Loucy (cell line): ENCODE data around the gene PA2G4.

Source experiments
- H2AFZ ChIP-seq: fragments of 200-600 bp; sonication (generic); 2 replicates; pipeline ENCODE4 v1.6.0; 2016; ENCODE audit warnings: antibody characterized with exemption, mild to moderate bottlenecking, low read length, moderate library complexity
- H3F3A ChIP-seq: fragments of 200-600 bp; 2 replicates; pipeline ENCODE4 v1.6.0; 2016; ENCODE audit warnings: antibody characterized with exemption, low read depth, mild to moderate bottlenecking
- H3K27me3 ChIP-seq: fragments of 200-600 bp; sonication (generic); 2 replicates; pipeline ENCODE4 v1.6.1; 2014; ENCODE audit warnings: low read length, mild to moderate bottlenecking; ENCODE audit not compliant: insufficient read depth, poor library complexity, severe bottlenecking
- H3K36me3 ChIP-seq: fragments of 200-600 bp; sonication (generic); 2 replicates; pipeline ENCODE4 v1.6.1; 2016; ENCODE audit warnings: low read length; ENCODE audit not compliant: insufficient read depth
- H3K4me1 ChIP-seq: fragments of 200-600 bp; sonication (generic); 2 replicates; pipeline ENCODE4 v1.5.1; 2014; ENCODE audit warnings: low read length, mild to moderate bottlenecking; ENCODE audit not compliant: insufficient read depth, poor library complexity, severe bottlenecking
- H3K4me2 ChIP-seq: fragments of 200-600 bp; sonication (generic); 2 replicates; pipeline ENCODE4 v1.6.0; 2014; ENCODE audit warnings: antibody characterized with exemption, low read length, low read depth, mild to moderate bottlenecking; ENCODE audit not compliant: poor library complexity, severe bottlenecking
- H3K4me3 ChIP-seq: fragments of 200-600 bp; sonication (generic); 2 replicates; pipeline ENCODE4 v1.5.1; 2014; ENCODE audit warnings: low read length, mild to moderate bottlenecking, mixed read lengths; ENCODE audit not compliant: poor library complexity, severe bottlenecking
- H3K79me2 ChIP-seq: fragments of 200-600 bp; sonication (generic); 2 replicates; pipeline ENCODE4 v1.6.1; 2014; ENCODE audit warnings: low read length; ENCODE audit not compliant: insufficient read depth
- H3K9ac ChIP-seq: fragments of 200-600 bp; sonication (generic); 2 replicates; pipeline ENCODE4 v1.6.0; 2014; ENCODE audit warnings: mild to moderate bottlenecking, low read depth, low read length, moderate library complexity; ENCODE audit not compliant: poor library complexity, severe bottlenecking
- H3K9me2 ChIP-seq: fragments of 200-600 bp; sonication (generic); replicated peaks from 2 replicates; pipeline ENCODE4 v1.6.1; 2016; ENCODE audit warnings: low read depth, low read length, mixed read lengths
- H3K9me3 ChIP-seq: fragments of 200-600 bp; sonication (generic); 2 replicates; pipeline ENCODE4 v1.6.1; 2014; ENCODE audit warnings: mild to moderate bottlenecking, antibody characterized with exemption, low read length, low read depth; ENCODE audit not compliant: insufficient read depth
- H4K20me1 ChIP-seq: fragments of 200-600 bp; sonication (generic); 2 replicates; pipeline ENCODE4 v1.6.0; 2014; ENCODE audit warnings: antibody characterized with exemption, low read length, mild to moderate bottlenecking; ENCODE audit not compliant: insufficient read depth, poor library complexity, severe bottlenecking
- EZH2phosphoT487 ChIP-seq: fragments of 200-600 bp; IDR thresholded peaks from 2 replicates; pipeline ENCODE4 v1.6.1; 2018; ENCODE audit warnings: antibody characterized with exemption, mild to moderate bottlenecking, moderate library complexity, borderline replicate concordance
- TF ChIP-seq, protein P1 (sequence below): fragments of 200-600 bp; sonication (generic); conservative IDR thresholded peaks from 2 replicates; pipeline ENCODE4 v1.5.1; 2014; ENCODE audit warnings: mild to moderate bottlenecking, antibody characterized with exemption, low read length

Gene PA2G4

DNA sequence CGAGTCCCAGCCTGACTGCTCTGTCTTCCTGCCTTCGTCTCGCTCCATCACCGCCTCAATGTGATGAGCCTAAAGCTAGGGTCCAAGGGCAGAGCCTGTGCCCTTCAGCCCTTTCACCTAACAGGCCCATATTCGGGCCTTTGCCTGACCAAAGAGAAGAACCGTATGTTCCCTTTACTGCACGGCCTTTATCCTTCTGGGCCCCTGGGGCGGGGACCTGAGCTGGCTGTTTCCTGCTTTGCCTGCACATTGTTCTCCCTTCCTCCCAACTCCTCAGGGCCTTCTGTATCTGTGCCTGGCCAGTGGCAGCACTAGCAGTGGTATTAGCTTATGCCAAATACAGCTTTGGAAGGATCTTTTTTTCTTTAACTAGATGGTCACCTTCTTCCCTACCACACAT lies 39.5 kb downstream of the PA2G4 start:
- no peaks in the 10 kb centered on the region for H3K4me1 ChIP-seq
- no peaks in the 10 kb centered on the region for H3K9me2 ChIP-seq
- H3K4me2 ChIP-seq: no peak overlapping the region
- H3K9me3 ChIP-seq: no peaks in the 10 kb centered on the region
- H3F3A ChIP-seq: peaks cover under 1% of the 10 kb centered on the region; the same call in 1 of the 2 replicates
- TF ChIP-seq, protein P1, sequence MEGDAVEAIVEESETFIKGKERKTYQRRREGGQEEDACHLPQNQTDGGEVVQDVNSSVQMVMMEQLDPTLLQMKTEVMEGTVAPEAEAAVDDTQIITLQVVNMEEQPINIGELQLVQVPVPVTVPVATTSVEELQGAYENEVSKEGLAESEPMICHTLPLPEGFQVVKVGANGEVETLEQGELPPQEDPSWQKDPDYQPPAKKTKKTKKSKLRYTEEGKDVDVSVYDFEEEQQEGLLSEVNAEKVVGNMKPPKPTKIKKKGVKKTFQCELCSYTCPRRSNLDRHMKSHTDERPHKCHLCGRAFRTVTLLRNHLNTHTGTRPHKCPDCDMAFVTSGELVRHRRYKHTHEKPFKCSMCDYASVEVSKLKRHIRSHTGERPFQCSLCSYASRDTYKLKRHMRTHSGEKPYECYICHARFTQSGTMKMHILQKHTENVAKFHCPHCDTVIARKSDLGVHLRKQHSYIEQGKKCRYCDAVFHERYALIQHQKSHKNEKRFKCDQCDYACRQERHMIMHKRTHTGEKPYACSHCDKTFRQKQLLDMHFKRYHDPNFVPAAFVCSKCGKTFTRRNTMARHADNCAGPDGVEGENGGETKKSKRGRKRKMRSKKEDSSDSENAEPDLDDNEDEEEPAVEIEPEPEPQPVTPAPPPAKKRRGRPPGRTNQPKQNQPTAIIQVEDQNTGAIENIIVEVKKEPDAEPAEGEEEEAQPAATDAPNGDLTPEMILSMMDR: no peak
- no peak for TF ChIP-seq EZH2phosphoT487
- H3K27me3 ChIP-seq: no peaks in the 10 kb centered on the region
- no peaks in the 10 kb centered on the region for H4K20me1 ChIP-seq
- H3K36me3 ChIP-seq: peaks cover 50% of the 10 kb centered on the region; the same call in 1 of the 2 replicates
- no peaks in the 10 kb centered on the region for H3K79me2 ChIP-seq
- H3K4me3 ChIP-seq: no peak overlapping the region
- H2AFZ ChIP-seq: no peak overlapping the region
- no peak overlapping the region for H3K9ac ChIP-seq

DNA sequence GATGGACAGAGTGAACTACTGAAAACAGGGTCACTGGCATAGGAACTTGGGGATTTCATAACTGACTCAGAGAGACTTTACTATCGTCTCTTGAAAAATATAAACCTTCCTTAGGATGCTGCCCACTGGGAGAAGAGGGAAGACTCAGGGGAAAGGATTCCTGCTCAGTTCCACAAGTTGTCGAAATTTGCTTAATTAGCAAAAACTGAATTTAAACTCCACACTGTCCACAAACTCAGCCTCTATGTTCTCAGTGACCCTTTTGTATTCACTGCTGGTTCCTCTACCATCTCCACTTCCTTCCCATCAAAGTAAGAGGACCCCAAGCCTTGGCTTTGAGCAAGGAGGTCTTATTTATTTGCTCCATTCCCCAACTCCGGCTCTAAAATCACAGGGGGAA lies 40.9 kb downstream of the PA2G4 start:
- no peaks in the 10 kb centered on the region for H3K4me1 ChIP-seq
- H3K9me2 ChIP-seq: no peaks in the 10 kb centered on the region
- no peaks in the 10 kb centered on the region for H3K27me3 ChIP-seq
- H3K4me2 ChIP-seq: no peak overlapping the region
- H3K36me3 ChIP-seq: peaks cover 38% of the 10 kb centered on the region; the same call in 1 of the 2 replicates
- no peak overlapping the region for H3K9ac ChIP-seq
- no peak overlapping the region for H2AFZ ChIP-seq
- H3F3A ChIP-seq: no peaks in the 10 kb centered on the region
- TF ChIP-seq, protein P1: no peak
- TF ChIP-seq EZH2phosphoT487: no peak
- no peaks in the 10 kb centered on the region for H3K79me2 ChIP-seq
- H4K20me1 ChIP-seq: no peaks in the 10 kb centered on the region
- H3K4me3 ChIP-seq: no peak overlapping the region
- H3K9me3 ChIP-seq: no peaks in the 10 kb centered on the region

DNA sequence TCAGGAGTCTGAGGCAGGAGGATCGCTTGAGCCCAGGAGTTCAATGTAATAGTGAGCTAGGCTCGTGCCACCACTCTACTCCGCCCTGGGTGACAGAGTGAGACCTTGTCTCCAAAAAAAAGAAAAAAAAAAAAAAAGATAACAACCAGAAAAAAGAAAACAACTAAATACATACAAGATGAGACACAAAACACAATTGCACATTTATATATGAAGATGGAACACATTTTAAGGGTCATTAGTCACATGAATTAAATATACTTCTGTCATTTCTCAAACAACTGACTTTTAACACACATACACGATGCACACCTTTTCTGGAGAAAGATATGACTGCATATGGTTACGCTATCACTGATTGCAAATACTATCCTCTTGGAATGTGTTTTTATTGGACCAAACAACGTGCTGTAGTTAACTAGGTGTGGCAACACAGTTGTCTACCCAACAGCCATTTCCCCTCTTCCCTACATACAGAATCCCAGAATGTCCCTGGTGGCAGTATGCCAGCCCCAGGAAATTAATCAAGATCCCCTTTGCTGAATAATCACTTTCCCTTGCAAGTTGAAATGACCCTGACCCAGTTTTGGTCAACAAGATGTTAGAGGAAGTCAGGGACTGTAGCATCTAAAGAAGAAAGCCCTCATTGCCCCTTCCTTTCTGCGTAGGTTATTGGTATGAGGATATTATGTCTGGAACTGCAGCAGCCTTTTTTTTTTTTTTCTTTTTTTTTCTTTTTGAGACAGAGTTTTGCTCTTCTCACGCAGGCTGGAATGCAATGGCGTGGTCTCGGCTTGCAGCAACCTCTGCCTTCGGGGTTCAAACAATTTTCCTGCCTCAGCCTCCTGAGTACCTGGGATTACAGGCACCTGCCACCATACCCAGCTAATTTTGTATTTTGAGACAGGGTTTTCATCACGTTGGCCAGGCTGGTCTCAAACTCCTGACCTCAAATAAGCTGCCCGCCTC lies 42.4 kb downstream of the PA2G4 start:
- Histone ChIP-seq H3K9ac (no peak overlapping the region), H3K4me1 (peaks cover 3% of the 10 kb centered on the region), H3K27me3 (no peaks in the 10 kb centered on the region), H3K36me3 (peaks cover 30% of the 10 kb centered on the region; the same call in 1 of the 2 replicates), H2AFZ (no peak overlapping the region), H3K4me2 (no peak overlapping the region), H3K79me2 (no peaks in the 10 kb centered on the region), H3K4me3 (no peak overlapping the region), H4K20me1 (no peaks in the 10 kb centered on the region), H3K9me2 (no peaks in the 10 kb centered on the region), H3F3A (no peaks in the 10 kb centered on the region), H3K9me3 (no peaks in the 10 kb centered on the region)
- no peak for TF ChIP-seq EZH2phosphoT487
- TF ChIP-seq, protein P1: no peak
